H1 (cell line): ENCODE results near the gene OIP5. TPM values are rescaled to one million over a fixed set of nuclear protein-coding genes. Genes with fewer than 3 reads are reported as not detected.

Source experiments
- CTCF ChIA-PET: fragments of 300-600 bp; sonication (Branson Sonifier 250); formaldehyde crosslinking; loops from one replicate; lab custom pipeline; 2021; ENCODE audit not compliant: partially characterized antibody; lab: Charles Lee
- POLR2A ChIA-PET: fragments of 300-600 bp; sonication (Branson Sonifier 250); formaldehyde crosslinking; loops from one replicate; lab custom pipeline; 2021; ENCODE audit warnings: inconsistent platforms; ENCODE audit not compliant: partially characterized antibody; lab: Charles Lee
- DNase-seq, 2 experiments: peaks; one replicate each; pipeline versions ENCODE4 v3.0.0 to v3.0.0-alpha.2; 2010 to 2022; ENCODE audit warnings: low spot score in 2 of 2, low read depth in 1 of 2, mixed read lengths in 1 of 2
- FAIRE-seq: peaks from 2 replicates; lab custom pipeline; 2011; peaks lifted over from hg19 to GRCh38; lab: Jason Lieb, UNC
- H2AFZ ChIP-seq: 2 replicates; pipeline ENCODE4 v1.8.1; 2012; ENCODE audit warnings: low read length, inconsistent platforms
- H2AK5ac ChIP-seq: 2 replicates; pipeline ENCODE4 v1.6.1; 2013; ENCODE audit warnings: low read depth, low read length
- H2BK120ac ChIP-seq: replicated peaks from 2 replicates; pipeline ENCODE3; 2013; ENCODE audit warnings: low read depth, low read length, inconsistent platforms
- H2BK12ac ChIP-seq: 2 replicates; pipeline ENCODE4 v1.6.1; 2013; ENCODE audit warnings: low read depth, low read length
- H2BK15ac ChIP-seq: 2 replicates; pipeline ENCODE4 v1.6.1; 2013; ENCODE audit warnings: low read length
- H2BK20ac ChIP-seq: 2 replicates; pipeline ENCODE4 v1.6.1; 2013; ENCODE audit warnings: low read length
- H2BK5ac ChIP-seq: 2 replicates; pipeline ENCODE4 v1.6.1; 2013; ENCODE audit warnings: low read depth, low read length
- H3K14ac ChIP-seq: 2 replicates; pipeline ENCODE4 v1.6.1; 2013; ENCODE audit warnings: inconsistent platforms; ENCODE audit not compliant: insufficient read length
- H3K18ac ChIP-seq: 2 replicates; pipeline ENCODE4 v1.6.1; 2013; ENCODE audit warnings: low read length; ENCODE audit errors: extremely low read depth
- H3K23ac ChIP-seq: 2 replicates; pipeline ENCODE4 v1.6.1; 2013; ENCODE audit warnings: inconsistent platforms; ENCODE audit not compliant: insufficient read length
- H3K23me2 ChIP-seq: 2 replicates; pipeline ENCODE4 v1.6.1; 2013; ENCODE audit warnings: low read depth, low read length
- H3K27ac ChIP-seq: 2 replicates; pipeline ENCODE4 v1.6.1; 2011; ENCODE audit warnings: low read depth, low read length, inconsistent platforms
- H3K27me3 ChIP-seq, 4 experiments: replicated peaks in 1 of 4; 1 replicate in 1 of 4; 2 replicates in 3 of 4; pipeline versions ENCODE4 v1.6.1 to v1.8.1; 2011 to 2013; ENCODE audit warnings: low read length in 3 of 4, mild to moderate bottlenecking in 3 of 4, inconsistent platforms in 2 of 4, mixed read lengths in 2 of 4, moderate library complexity in 1 of 4; ENCODE audit not compliant: control insufficient read depth in 3 of 4, insufficient read depth in 3 of 4; ENCODE audit errors: extremely low read depth in 1 of 4
- H3K36me3 ChIP-seq, 4 experiments: 2 replicates each; pipeline versions ENCODE4 v1.6.1 to v1.8.1; 2011 to 2013; ENCODE audit warnings: mild to moderate bottlenecking in 4 of 4, low read length in 3 of 4, moderate library complexity in 2 of 4, control low read depth in 1 of 4, inconsistent platforms in 1 of 4; ENCODE audit not compliant: insufficient read depth in 4 of 4, control insufficient read depth in 2 of 4
- H3K4ac ChIP-seq: replicated peaks from 2 replicates; pipeline ENCODE3; 2013; ENCODE audit warnings: low read length, low read depth, mixed read lengths, inconsistent platforms; ENCODE audit not compliant: insufficient read length
- H3K4me1 ChIP-seq, 4 experiments: replicated peaks in 1 of 4; 1 replicate in 1 of 4; 2 replicates in 3 of 4; pipeline versions ENCODE4 v1.6.1 to v1.8.1; 2011 to 2013; ENCODE audit warnings: low read length in 3 of 4, inconsistent platforms in 2 of 4, mixed read lengths in 1 of 4; ENCODE audit not compliant: insufficient read depth in 4 of 4, control insufficient read depth in 3 of 4
- H3K4me2 ChIP-seq, 2 experiments: 2 replicates each; pipeline versions ENCODE4 v1.6.1 to v1.8.1; 2011 to 2013; ENCODE audit warnings: low read depth in 2 of 2, low read length in 2 of 2, control low read depth in 1 of 2, inconsistent platforms in 1 of 2, mild to moderate bottlenecking in 1 of 2; ENCODE audit not compliant: insufficient read depth in 1 of 2
- H3K4me3 ChIP-seq, 4 experiments: fragments of 200-600, 300-600 bp in 1 of 4; sonication (generic), shearing (Covaris generic), sonication (Bioruptor Twin) in 1 of 4; 2 replicates each; pipeline versions ENCODE4 v1.5.1 to v1.8.1; 2011 to 2016; ENCODE audit warnings: low read length in 4 of 4, low read depth in 3 of 4, control low read depth in 2 of 4, inconsistent platforms in 2 of 4, mild to moderate bottlenecking in 2 of 4, mixed read lengths in 1 of 4, moderate library complexity in 1 of 4; ENCODE audit not compliant: insufficient read depth in 2 of 4; ENCODE audit errors: extremely low read depth in 1 of 4
- H3K56ac ChIP-seq: replicated peaks from 2 replicates; pipeline ENCODE3; 2013; ENCODE audit warnings: low read depth, mild to moderate bottlenecking, mixed read lengths, low read length, inconsistent platforms; ENCODE audit not compliant: insufficient read length
- H3K79me1 ChIP-seq: 2 replicates; pipeline ENCODE4 v1.6.1; 2013; ENCODE audit warnings: low read depth, low read length, control low read depth
- H3K79me2 ChIP-seq, 2 experiments: 2 replicates each; pipeline versions ENCODE4 v1.6.1 to v1.8.1; 2012 to 2013; ENCODE audit warnings: low read length in 2 of 2, mild to moderate bottlenecking in 2 of 2, inconsistent platforms in 1 of 2; ENCODE audit not compliant: insufficient read depth in 2 of 2, control insufficient read depth in 1 of 2
- H3K9ac ChIP-seq, 4 experiments: replicated peaks in 1 of 4; 1 replicate in 1 of 4; 2 replicates in 3 of 4; pipeline versions ENCODE4 v1.6.1 to v1.8.1; 2011 to 2013; ENCODE audit warnings: low read depth in 3 of 4, low read length in 3 of 4, control low read depth in 2 of 4, mild to moderate bottlenecking in 2 of 4, moderate library complexity in 2 of 4, inconsistent platforms in 1 of 4; ENCODE audit errors: extremely low read depth in 1 of 4
- H3K9me3 ChIP-seq, 2 experiments: 2 replicates each; pipeline versions ENCODE4 v1.6.1 to v1.8.1; 2012 to 2013; ENCODE audit warnings: mild to moderate bottlenecking in 2 of 2, moderate library complexity in 2 of 2, control low read depth in 1 of 2, inconsistent platforms in 1 of 2, low read depth in 1 of 2, low read length in 1 of 2, mixed read lengths in 1 of 2; ENCODE audit not compliant: insufficient read depth in 2 of 2
- H4K20me1 ChIP-seq, 2 experiments: replicated peaks in 1 of 2; 2 replicates each; pipeline versions ENCODE3 to v1.8.1; 2011 to 2013; ENCODE audit warnings: inconsistent platforms in 2 of 2, low read length in 2 of 2, mild to moderate bottlenecking in 1 of 2; ENCODE audit not compliant: insufficient read depth in 2 of 2, control insufficient read depth in 1 of 2
- H4K5ac ChIP-seq: 2 replicates; pipeline ENCODE4 v1.6.1; 2013; ENCODE audit warnings: low read length, low read depth, mixed read lengths, inconsistent platforms; ENCODE audit not compliant: insufficient read length
- H4K8ac ChIP-seq: 2 replicates; pipeline ENCODE4 v1.8.0; 2013; ENCODE audit warnings: mild to moderate bottlenecking, moderate library complexity, low read length, inconsistent platforms; ENCODE audit not compliant: insufficient read depth; ENCODE audit errors: extremely low read depth
- H4K91ac ChIP-seq: replicated peaks from 2 replicates; pipeline ENCODE3; 2013; ENCODE audit warnings: low read length, mixed read lengths, inconsistent platforms; ENCODE audit not compliant: insufficient read length
- ASH2L ChIP-seq: fragments of 200-600, 300-600 bp; sonication (generic); IDR thresholded peaks from one replicate; pipeline ENCODE4 v1.7.1; 2017; ENCODE audit warnings: low read length
- CREB1 ChIP-seq: IDR thresholded peaks from 2 replicates; pipeline ENCODE4 v1.6.1; 2012; ENCODE audit warnings: inconsistent platforms
- GTF2F1 ChIP-seq: IDR thresholded peaks from 2 replicates; pipeline ENCODE4 v1.6.1; 2012; ENCODE audit warnings: low read depth, low read length, improper control_type of control experiment, borderline replicate concordance
- RFX5 ChIP-seq: IDR thresholded peaks from 2 replicates; pipeline ENCODE4 v1.6.1; 2011; ENCODE audit warnings: low read depth, low read length, improper control_type of control experiment, borderline replicate concordance
- SP4 ChIP-seq: IDR thresholded peaks from 2 replicates; pipeline ENCODE4 v1.6.1; 2012; ENCODE audit warnings: low read length, inconsistent platforms
- USF2 ChIP-seq: IDR thresholded peaks from 2 replicates; pipeline ENCODE4 v1.6.1; 2011; ENCODE audit warnings: low read length, improper control_type of control experiment
- WGBS, 2 experiments: shearing (Covaris generic) in 1 of 2; methylation state at CpG; one replicate each; pipeline versions ENCODE4 v1.1.6 to v1.1.7; 2013 to 2015; ENCODE audit warnings: low lambda C conversion rate in 2 of 2, mixed read lengths in 2 of 2, inconsistent platforms in 1 of 2, low coverage in 1 of 2, missing lambda C conversion rate in 1 of 2; ENCODE audit not compliant: insufficient replicate concordance in 2 of 2, insufficient coverage in 1 of 2, insufficient read length in 1 of 2; ENCODE audit errors: extremely low coverage in 1 of 2, missing lambda C conversion rate in 1 of 2; 5-methylcytosine and 5-hydroxymethylcytosine counted together
- polyA plus RNA-seq, 7 experiments: library from polyadenylated mRNA; depleted of rRNA in 3 of 7; stranded (reverse) in 5 of 7; unstranded in 2 of 7; fragments of >200 nt in 5 of 7; fragments of 200-250 nt in 2 of 7; gene quantifications; 1 replicate in 5 of 7; 2 replicates in 1 of 7; 4 replicates in 1 of 7; pipeline versions ENCODE4 v1.2.1 to v1.2.3, GENCODE V29; 2011 to 2013; ENCODE audit warnings: missing spikeins in 2 of 7, mixed read lengths in 2 of 7
- total RNA-seq: library from RNA; stranded (reverse); fragmentation: NEBNext Ultra II Directional; extraction: Animal tissue kit (Norgen Biotek cat#: 25700); gene quantifications from 2 replicates; pipeline ENCODE4 v1.2.1, GENCODE V29; 2021

Gene OIP5
- total and polyA plus RNA-seq, 2 of the 8 experiments (the other 6 are each of a cell fraction or from before 2014, with no cell fraction given) = 34.8 to 44.5 TPM

GRCh38 chr15:41331281-41331680, 1.1 kb downstream of the OIP5 start:
- Histone ChIP-seq H3K36me3 (peaks cover 0 to 8% (median 2%) of the 10 kb centered on the region in 4 experiments; a peak in 2 of 8 replicates), H3K9me3 (no peaks in the 10 kb centered on the region), H3K23ac (no peak overlapping the region), H2BK15ac (no peak overlapping the region), H4K5ac (no peak overlapping the region), H3K23me2 (no peaks in the 10 kb centered on the region), H2BK20ac (no peak overlapping the region), H2BK12ac (no peak overlapping the region), H4K91ac (no peak overlapping the region), H3K4me2 (peak overlapping the region; percentile 71 to 79), H3K4me3 (peak overlapping the region; percentile 83 to 92 (median 90); a peak in 7 of 8 replicates), H2AK5ac (no peak overlapping the region), H3K27me3 (no peaks in the 10 kb centered on the region), H3K18ac (no peak overlapping the region), H3K4me1 (no peaks in the 10 kb centered on the region; a peak in 1 of 7 replicates), H4K8ac (no peak overlapping the region), H3K27ac (no peak overlapping the region), H2BK5ac (no peak overlapping the region), H3K56ac (no peak overlapping the region), H4K20me1 (no peaks in the 10 kb centered on the region), H3K4ac (no peak overlapping the region), H3K9ac (peak overlapping the region in 1 of 4 experiments; percentile 95; a peak in 2 of 7 replicates), H3K79me2 (peaks cover 10 to 34% of the 10 kb centered on the region in 2 experiments), H3K14ac (no peak overlapping the region), H2BK120ac (no peak overlapping the region), H3K79me1 (peaks cover 2% of the 10 kb centered on the region; the same call in 1 of the 2 replicates), H2AFZ (no peak overlapping the region)
- DNase-seq (no peak), FAIRE-seq (no peak)
- 72% methylated on average over 6 of the region's 6 CpGs; no CpG with 5 or more reads in 1 of the 2 experiments for WGBS, 2 experiments
- TF ChIP-seq GTF2F1 (no peak), RFX5 (no peak), SP4 (no peak), CREB1 (no peak), ASH2L (no peak), USF2 (no peak)
- ChIA-PET POLR2A (interaction anchor here (0.7 to 1.2 kb wide), 3 partner anchors 14 to 227 kb away, joined by 3 to 5 read pairs (median 4); no protein-coding TSS in a partner anchor), CTCF (interaction anchor here (0.6 to 1.5 kb wide), 8 partner anchors 21 to 782 kb away, joined by 3 to 5 read pairs (median 3); no protein-coding TSS in a partner anchor)
